ENCODE data around the gene TLE6. TPM values are rescaled to one million over a fixed set of nuclear protein-coding genes. Genes with fewer than 3 reads are reported as not detected.
A peak's percentile ranks its signal among the peaks of the same experiment; 100 is the strongest.

The TLE6 gene
- total RNA-seq, 1 experiment from 2014 or later = 1.1 TPM

DNA sequence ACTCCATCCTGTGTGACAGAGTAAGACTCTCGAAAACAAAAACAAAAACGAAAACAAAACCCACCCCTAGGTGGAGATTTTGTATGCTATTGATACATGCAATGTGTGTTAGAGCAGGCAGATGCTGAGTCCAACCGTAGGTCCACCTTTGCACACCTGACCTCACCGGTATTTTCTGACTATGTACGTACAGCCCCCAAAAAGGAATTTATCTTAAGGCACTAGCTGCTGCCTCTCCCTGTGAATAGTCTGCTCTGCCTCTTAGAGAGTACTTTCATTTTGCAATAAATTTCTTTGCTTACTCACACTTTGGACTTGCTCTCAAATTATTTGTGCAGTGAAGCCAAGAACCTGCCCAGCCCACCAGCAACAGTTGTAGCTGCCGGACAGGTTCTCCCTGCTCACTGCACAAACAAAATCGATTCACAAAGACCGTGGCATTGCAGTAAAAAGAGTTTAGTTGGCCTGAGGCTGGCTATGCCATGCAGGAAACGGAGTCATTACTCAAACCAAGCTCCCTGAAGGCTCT is 24.3 kb upstream of the TLE6 start:
- peaks cover 15% of the 10 kb centered on the region for H3K79me2 ChIP-seq (ENCODE audit: low read depth)
- H3K36me3 ChIP-seq (ENCODE audit: low read depth) = no peaks in the 10 kb centered on the region
- no peaks in the 10 kb centered on the region for H3K27me3 ChIP-seq (ENCODE audit: insufficient read depth, low read depth)
- H3K9me2 ChIP-seq (ENCODE audit: insufficient read depth) = no peaks in the 10 kb centered on the region
- BruUV-seq (replicated peaks) = no TSS peak
- H3K4me3 ChIP-seq = peak overlapping the region; percentile 56; the same call in 1 of the 2 replicates
- peak; percentile 81 to 97 for DNase-seq
- H3K4me1 ChIP-seq (replicated peaks; ENCODE audit: insufficient read depth) = peaks cover 21% of the 10 kb centered on the region
- intact Hi-C loops (cut with micrococcal nuclease; ENCODE audit: unreplicated experiment) = loop anchor here (5.0 to 10.0 kb wide), 3 partner anchors 66 to 152 kb away; no protein-coding TSS in a partner anchor
- no peaks in the 10 kb centered on the region for H3K9me3 ChIP-seq (ENCODE audit: insufficient read depth, low read depth)
- no peaks in the 10 kb centered on the region for H4K20me1 ChIP-seq (ENCODE audit: insufficient read depth)
- TF ChIP-seq, protein P1, sequence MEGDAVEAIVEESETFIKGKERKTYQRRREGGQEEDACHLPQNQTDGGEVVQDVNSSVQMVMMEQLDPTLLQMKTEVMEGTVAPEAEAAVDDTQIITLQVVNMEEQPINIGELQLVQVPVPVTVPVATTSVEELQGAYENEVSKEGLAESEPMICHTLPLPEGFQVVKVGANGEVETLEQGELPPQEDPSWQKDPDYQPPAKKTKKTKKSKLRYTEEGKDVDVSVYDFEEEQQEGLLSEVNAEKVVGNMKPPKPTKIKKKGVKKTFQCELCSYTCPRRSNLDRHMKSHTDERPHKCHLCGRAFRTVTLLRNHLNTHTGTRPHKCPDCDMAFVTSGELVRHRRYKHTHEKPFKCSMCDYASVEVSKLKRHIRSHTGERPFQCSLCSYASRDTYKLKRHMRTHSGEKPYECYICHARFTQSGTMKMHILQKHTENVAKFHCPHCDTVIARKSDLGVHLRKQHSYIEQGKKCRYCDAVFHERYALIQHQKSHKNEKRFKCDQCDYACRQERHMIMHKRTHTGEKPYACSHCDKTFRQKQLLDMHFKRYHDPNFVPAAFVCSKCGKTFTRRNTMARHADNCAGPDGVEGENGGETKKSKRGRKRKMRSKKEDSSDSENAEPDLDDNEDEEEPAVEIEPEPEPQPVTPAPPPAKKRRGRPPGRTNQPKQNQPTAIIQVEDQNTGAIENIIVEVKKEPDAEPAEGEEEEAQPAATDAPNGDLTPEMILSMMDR (conservative IDR thresholded peaks at IDR 0.05) = 0 out of 2 replicates have a peak, but pooled peaks have one; percentile 33
- TF ChIP-seq EZH2 (IDR thresholded peaks at IDR 0.05; ENCODE audit: low read depth) = no peak
- peaks cover 30% of the 10 kb centered on the region for H3F3A ChIP-seq (ENCODE audit: insufficient read depth, low read depth)
- peak overlapping the region; percentile 95 for H3K27ac ChIP-seq
- H3K4me2 ChIP-seq = peak overlapping the region; percentile 76
- peak overlapping the region; percentile 81 for H2AFZ ChIP-seq
- POLR2A ChIA-PET (ENCODE audit: unreplicated experiment) = interaction anchor here (0.6 to 0.9 kb wide), 4 partner anchors 52 to 1047 kb away, joined by 3 read pairs; no protein-coding TSS in a partner anchor
- CTCF ChIA-PET = interaction anchor here (0.6 kb wide), 1 partner anchor 130 kb away, joined by 3 read pairs; no protein-coding TSS in a partner anchor

DNA sequence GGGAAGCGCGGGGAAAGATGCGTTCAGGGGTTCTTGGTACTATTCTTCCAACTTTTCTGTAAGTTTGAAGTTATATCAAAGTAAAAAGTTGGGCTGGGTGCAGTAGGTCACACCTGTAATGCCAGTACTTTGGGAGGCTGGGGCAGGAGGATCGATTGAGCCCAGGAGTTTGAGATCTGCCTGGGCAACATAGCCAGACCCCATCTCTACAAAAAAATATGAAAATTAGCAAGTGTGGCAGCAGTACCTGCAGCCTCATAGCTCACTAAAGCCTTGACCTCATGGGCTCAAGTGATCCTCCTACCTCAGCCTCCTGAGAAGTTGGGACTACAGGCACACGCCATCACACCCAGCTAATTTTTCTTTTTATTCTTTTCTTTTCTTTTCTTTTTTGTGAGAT is 20.2 kb upstream of the TLE6 start:
- no peaks in the 10 kb centered on the region for H3K9me2 ChIP-seq (ENCODE audit: insufficient read depth)
- TF ChIP-seq, protein P1 (conservative IDR thresholded peaks at IDR 0.05) = no peak
- no peak for TF ChIP-seq EZH2 (IDR thresholded peaks at IDR 0.05; ENCODE audit: low read depth)
- BruUV-seq (replicated peaks) = no TSS peak
- H3K36me3 ChIP-seq (ENCODE audit: low read depth) = no peaks in the 10 kb centered on the region
- H2AFZ ChIP-seq = no peak overlapping the region
- no peak overlapping the region for H3K27ac ChIP-seq
- no peak overlapping the region for H3K4me3 ChIP-seq
- no peak overlapping the region for H3K4me2 ChIP-seq
- no peaks in the 10 kb centered on the region for H4K20me1 ChIP-seq (ENCODE audit: insufficient read depth)
- ChIA-PET POLR2A (ENCODE audit: unreplicated experiment) (no interaction called here), CTCF (interaction anchor here (1.0 kb wide), 1 partner anchor 211 kb away, joined by 4 read pairs; no protein-coding TSS in a partner anchor)
- no peaks in the 10 kb centered on the region for H3K9me3 ChIP-seq (ENCODE audit: insufficient read depth, low read depth)
- peaks cover 21% of the 10 kb centered on the region for H3F3A ChIP-seq (ENCODE audit: insufficient read depth, low read depth)
- H3K79me2 ChIP-seq (ENCODE audit: low read depth) = no peaks in the 10 kb centered on the region
- H3K4me1 ChIP-seq (replicated peaks; ENCODE audit: insufficient read depth) = peaks cover 14% of the 10 kb centered on the region
- no peak for DNase-seq
- intact Hi-C loops (cut with micrococcal nuclease; ENCODE audit: unreplicated experiment) = loop anchor here (10.0 kb wide), 1 partner anchor 148 kb away; no protein-coding TSS in a partner anchor
- no peaks in the 10 kb centered on the region for H3K27me3 ChIP-seq (ENCODE audit: insufficient read depth, low read depth)

DNA sequence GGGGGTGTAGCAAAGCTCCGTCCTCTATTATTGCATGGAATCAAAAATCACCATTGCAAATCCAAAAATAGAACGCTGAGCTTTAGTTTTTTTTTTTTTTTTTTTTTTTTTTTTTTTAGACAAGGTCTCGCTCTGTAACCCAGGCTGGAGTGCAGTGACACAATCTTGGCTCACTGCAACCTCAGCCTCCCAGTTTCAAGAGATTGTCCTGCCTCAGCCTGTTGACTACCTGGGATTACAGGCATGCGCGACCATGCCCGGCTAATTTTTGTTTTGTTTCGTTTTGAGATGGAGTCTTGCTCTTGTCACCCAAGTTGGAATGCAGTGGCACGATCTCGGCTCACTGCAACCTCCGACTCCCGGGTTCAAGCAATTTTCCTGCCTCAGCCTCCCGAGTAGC is 17.2 kb upstream of the TLE6 start:
- DNase-seq = no peak
- Histone ChIP-seq H3K9me3 (ENCODE audit: insufficient read depth, low read depth) (no peaks in the 10 kb centered on the region), H3K27me3 (ENCODE audit: insufficient read depth, low read depth) (no peaks in the 10 kb centered on the region), H3K9me2 (ENCODE audit: insufficient read depth) (no peaks in the 10 kb centered on the region), H3K79me2 (ENCODE audit: low read depth) (no peaks in the 10 kb centered on the region), H2AFZ (no peak overlapping the region), H3K36me3 (ENCODE audit: low read depth) (no peaks in the 10 kb centered on the region), H3F3A (ENCODE audit: insufficient read depth, low read depth) (no peaks in the 10 kb centered on the region), H3K27ac (no peak overlapping the region), H3K4me2 (no peak overlapping the region), H3K4me1 (replicated peaks; ENCODE audit: insufficient read depth) (no peaks in the 10 kb centered on the region), H3K4me3 (no peak overlapping the region), H4K20me1 (ENCODE audit: insufficient read depth) (no peaks in the 10 kb centered on the region)
- POLR2A ChIA-PET (ENCODE audit: unreplicated experiment) = interaction anchor here (0.6 kb wide), 1 partner anchor 9 kb away, joined by 7 read pairs; no protein-coding TSS in a partner anchor
- no TSS peak for BruUV-seq (replicated peaks)
- intact Hi-C loops (cut with micrococcal nuclease; ENCODE audit: unreplicated experiment) = no loop called here
- CTCF ChIA-PET = interaction anchor here (0.6 to 0.8 kb wide), 3 partner anchors 10 to 324 kb away, joined by 3 to 8 read pairs (median 5); no protein-coding TSS in a partner anchor
- TF ChIP-seq, protein P1 (conservative IDR thresholded peaks at IDR 0.05) = no peak
- no peak for TF ChIP-seq EZH2 (IDR thresholded peaks at IDR 0.05; ENCODE audit: low read depth)

Measured in PC-9 (cell line).